ENCODE data around the gene SHROOM1. TPM values are rescaled to one million over a fixed set of nuclear protein-coding genes. Genes with fewer than 3 reads are reported as not detected.

The SHROOM1 gene
- total and polyA plus RNA-seq, 9 of the 15 experiments (the other 6 are each of a cell fraction or from before 2014, with no cell fraction given): 0.44 to 26.5 (median 11.9) TPM

DNA sequence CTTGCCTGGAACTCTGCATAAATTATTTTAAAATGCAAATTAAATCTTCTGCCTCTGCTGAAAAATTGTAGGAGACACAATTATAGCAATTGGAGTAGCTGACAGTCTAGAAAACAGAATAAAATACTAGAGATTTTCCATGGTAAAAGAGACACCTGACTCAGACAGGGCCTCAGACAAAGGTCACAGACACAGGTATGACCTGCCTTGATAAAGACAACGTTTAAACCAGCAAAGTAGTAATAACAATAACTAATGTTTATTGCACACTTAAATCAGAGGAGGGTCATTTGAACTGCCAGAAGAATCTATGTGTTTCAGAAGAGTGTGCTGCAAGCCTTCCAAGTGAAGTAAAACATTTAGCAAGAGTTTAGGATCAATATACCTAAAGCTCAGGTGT, 13.4 kb downstream of the SHROOM1 start:
- BruUV-seq (replicated peaks): no TSS peak

GRCh38 chr5:132816554-132816953, 13.9 kb downstream of the SHROOM1 start:
- H3K4me1 ChIP-seq (replicated peaks in 1 of 2; ENCODE audit: control insufficient read depth in 2 of 2, insufficient read depth in 2 of 2, low read length in 2 of 2): peaks cover 2 to 12% of the 10 kb centered on the region in 2 experiments; a peak in 3 of 5 replicates
- no peaks in the 10 kb centered on the region for H3K9me3 ChIP-seq (replicated peaks; ENCODE audit: control insufficient read depth, insufficient read depth, low read depth, low read length)
- FAIRE-seq (no peak), DNase-seq (ENCODE audit: extremely low read depth in 1 of 4, low spot score in 3 of 4) (no peak), ATAC-seq (no peak)
- CTCF ChIA-PET (ENCODE audit: low intra/inter-chr PET ratio): no interaction called here
- no peak overlapping the region for H3K4me2 ChIP-seq (ENCODE audit: insufficient read depth, low read length)
- in situ Hi-C loops (cut with MboI) (no loop called here), intact Hi-C loops (cut with micrococcal nuclease) (no loop called here)
- BruUV-seq (replicated peaks): no TSS peak
- H3K9me1 ChIP-seq (ENCODE audit: control insufficient read depth, insufficient read depth, low read length): no peaks in the 10 kb centered on the region
- 0 out of 2 replicates have a peak overlapping the region, but pooled peaks have one; percentile 52 for H2AFZ ChIP-seq (ENCODE audit: low read depth, low read length)
- H3K27ac ChIP-seq (ENCODE audit: extremely low read depth, low read depth, low read length): no peak overlapping the region
- H3K27me3 ChIP-seq (ENCODE audit: control insufficient read depth in 2 of 2, insufficient read depth in 2 of 2, low read length in 2 of 2): no peaks in the 10 kb centered on the region
- H4K20me1 ChIP-seq (replicated peaks; ENCODE audit: control insufficient read depth, insufficient read depth, low read length): no peaks in the 10 kb centered on the region
- H3K9ac ChIP-seq (ENCODE audit: insufficient read depth in 1 of 2, low read depth in 2 of 2, low read length in 2 of 2): no peak overlapping the region
- H3K36me3 ChIP-seq (ENCODE audit: control insufficient read depth, insufficient read depth, low read length): no peaks in the 10 kb centered on the region
- POLR2A ChIA-PET: interaction anchor here (0.6 to 4.0 kb wide), 3 partner anchors 8 to 15 kb away, joined by 3 to 20 read pairs (median 4); no protein-coding TSS in a partner anchor
- no peak overlapping the region for H3K4me3 ChIP-seq
- H3K79me2 ChIP-seq (ENCODE audit: control insufficient read depth, insufficient read depth, low read length): no peaks in the 10 kb centered on the region
- TF ChIP-seq BHLHE40 (IDR thresholded peaks at IDR 0.05; ENCODE audit: low read length) (no peak), SOX6 (IDR thresholded peaks at IDR 0.05) (no peak), MYBL2 (IDR thresholded peaks at IDR 0.05; ENCODE audit: low read depth) (no peak), MYBL2 (CRISPR knock-in tag; IDR thresholded peaks at IDR 0.05; ENCODE audit: borderline replicate concordance) (no peak), ZNF140 (CRISPR knock-in tag; IDR thresholded peaks at IDR 0.05) (no peak), CC2D1A (IDR thresholded peaks at IDR 0.05) (no peak), MYC (IDR thresholded peaks at IDR 0.05; ENCODE audit: low read depth, low read length) (no peak), MYC (CRISPR knock-in tag; IDR thresholded peaks at IDR 0.05; ENCODE audit: borderline replicate concordance, low read depth) (no peak), L3MBTL2 (IDR thresholded peaks at IDR 0.05) (no peak), ZNF175 (CRISPR knock-in tag; IDR thresholded peaks at IDR 0.05; ENCODE audit: low read depth) (no peak), NR2F6 (CRISPR knock-in tag; IDR thresholded peaks at IDR 0.05) (no peak), BCL6 (CRISPR knock-in tag; IDR thresholded peaks at IDR 0.05) (no peak)
- TF ChIP-seq, protein P1, sequence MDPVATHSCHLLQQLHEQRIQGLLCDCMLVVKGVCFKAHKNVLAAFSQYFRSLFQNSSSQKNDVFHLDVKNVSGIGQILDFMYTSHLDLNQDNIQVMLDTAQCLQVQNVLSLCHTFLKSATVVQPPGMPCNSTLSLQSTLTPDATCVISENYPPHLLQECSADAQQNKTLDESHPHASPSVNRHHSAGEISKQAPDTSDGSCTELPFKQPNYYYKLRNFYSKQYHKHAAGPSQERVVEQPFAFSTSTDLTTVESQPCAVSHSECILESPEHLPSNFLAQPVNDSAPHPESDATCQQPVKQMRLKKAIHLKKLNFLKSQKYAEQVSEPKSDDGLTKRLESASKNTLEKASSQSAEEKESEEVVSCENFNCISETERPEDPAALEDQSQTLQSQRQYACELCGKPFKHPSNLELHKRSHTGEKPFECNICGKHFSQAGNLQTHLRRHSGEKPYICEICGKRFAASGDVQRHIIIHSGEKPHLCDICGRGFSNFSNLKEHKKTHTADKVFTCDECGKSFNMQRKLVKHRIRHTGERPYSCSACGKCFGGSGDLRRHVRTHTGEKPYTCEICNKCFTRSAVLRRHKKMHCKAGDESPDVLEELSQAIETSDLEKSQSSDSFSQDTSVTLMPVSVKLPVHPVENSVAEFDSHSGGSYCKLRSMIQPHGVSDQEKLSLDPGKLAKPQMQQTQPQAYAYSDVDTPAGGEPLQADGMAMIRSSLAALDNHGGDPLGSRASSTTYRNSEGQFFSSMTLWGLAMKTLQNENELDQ (CRISPR knock-in tag; IDR thresholded peaks at IDR 0.05; ENCODE audit: borderline replicate concordance): no peak

More for the DNA sequence above, 13.4 kb downstream of the SHROOM1 start:
- in situ Hi-C loops (cut with MboI) (no loop called here), intact Hi-C loops (cut with micrococcal nuclease) (no loop called here)
- Histone ChIP-seq H3K9me1 (ENCODE audit: control insufficient read depth, insufficient read depth, low read length) (no peaks in the 10 kb centered on the region), H3K9me3 (replicated peaks; ENCODE audit: control insufficient read depth, insufficient read depth, low read depth, low read length) (no peaks in the 10 kb centered on the region), H3K27me3 (ENCODE audit: control insufficient read depth in 2 of 2, insufficient read depth in 2 of 2, low read length in 2 of 2) (no peaks in the 10 kb centered on the region), H2AFZ (ENCODE audit: low read depth, low read length) (peak overlapping the region; percentile 52; the same call in 1 of the 2 replicates), H3K27ac (ENCODE audit: extremely low read depth, low read depth, low read length) (no peak overlapping the region), H3K4me2 (ENCODE audit: insufficient read depth, low read length) (no peak overlapping the region), H3K36me3 (ENCODE audit: control insufficient read depth, insufficient read depth, low read length) (no peaks in the 10 kb centered on the region), H3K4me3 (no peak overlapping the region), H4K20me1 (replicated peaks; ENCODE audit: control insufficient read depth, insufficient read depth, low read length) (no peaks in the 10 kb centered on the region), H3K4me1 (replicated peaks in 1 of 2; ENCODE audit: control insufficient read depth in 2 of 2, insufficient read depth in 2 of 2, low read length in 2 of 2) (peaks cover 2 to 12% of the 10 kb centered on the region in 2 experiments; a peak in 3 of 5 replicates), H3K79me2 (ENCODE audit: control insufficient read depth, insufficient read depth, low read length) (no peaks in the 10 kb centered on the region), H3K9ac (ENCODE audit: insufficient read depth in 1 of 2, low read depth in 2 of 2, low read length in 2 of 2) (no peak overlapping the region)
- POLR2A ChIA-PET: interaction anchor here (0.8 to 4.0 kb wide), 6 partner anchors 8 to 80 kb away, joined by 3 to 20 read pairs (median 3); partner anchors contain the start of gene KIF3A
- WGBS (ENCODE audit: insufficient coverage, low coverage, missing lambda C conversion rate): 4% methylated on average over 1 of the region's 1 CpG
- TF ChIP-seq ELF2 (CRISPR knock-in tag; IDR thresholded peaks at IDR 0.05): 0 out of 2 replicates have a peak, but pooled peaks have one; percentile 15
- no peak for TF ChIP-seq HDAC3 (IDR thresholded peaks at IDR 0.05; ENCODE audit: borderline replicate concordance, partially characterized antibody)
- FAIRE-seq: no peak
- no peak for DNase-seq (ENCODE audit: extremely low read depth in 1 of 4, low spot score in 3 of 4)
- CTCF ChIA-PET (ENCODE audit: low intra/inter-chr PET ratio): interaction anchor here (0.9 to 1.7 kb wide), 2 partner anchors 62 to 751 kb away, joined by 3 to 4 read pairs; no protein-coding TSS in a partner anchor
- no peak for ATAC-seq

Measured in K562 (cell line).